H9 (cell line): ENCODE measurements around the gene AMMECR1L. TPM values are rescaled to one million over a fixed set of nuclear protein-coding genes. Genes with fewer than 3 reads are reported as not detected.
A peak's percentile ranks its signal among the peaks of the same experiment; 100 is the strongest.
"Not testable (repeated sequence)": the region's sequence is repeated elsewhere in the genome, so short reads cannot be mapped to it uniquely, and the experiment has no call there.

ENCODE experiments used
- DNase-seq: peaks from one replicate; pipeline ENCODE4 v3.0.0-alpha.2; 2017
- H2AFZ ChIP-seq: one replicate; pipeline ENCODE4 v1.6.1; 2013; ENCODE audit warnings: mild to moderate bottlenecking, low read length, control low read depth, moderate library complexity
- H2AK5ac ChIP-seq: 2 replicates; pipeline ENCODE4 v1.6.1; 2013; ENCODE audit warnings: low read length, control low read depth, mixed read lengths; ENCODE audit not compliant: insufficient read length
- H2BK120ac ChIP-seq: one replicate; pipeline ENCODE4 v1.6.1; 2013; ENCODE audit warnings: low read depth, mild to moderate bottlenecking, low read length, control low read depth, inconsistent platforms; ENCODE audit not compliant: poor library complexity, severe bottlenecking
- H2BK12ac ChIP-seq: 2 replicates; pipeline ENCODE4 v1.6.1; 2013; ENCODE audit warnings: low read length, control low read depth, mixed read lengths, low read depth; ENCODE audit not compliant: insufficient read length
- H2BK15ac ChIP-seq: 2 replicates; pipeline ENCODE4 v1.6.1; 2013; ENCODE audit warnings: low read depth, low read length, control low read depth
- H2BK20ac ChIP-seq: one replicate; pipeline ENCODE4 v1.6.1; 2013; ENCODE audit warnings: low read depth, mild to moderate bottlenecking, low read length, control low read depth, inconsistent platforms; ENCODE audit not compliant: poor library complexity, severe bottlenecking
- H2BK5ac ChIP-seq: 2 replicates; pipeline ENCODE4 v1.6.1; 2013; ENCODE audit warnings: low read length, control low read depth, mixed read lengths; ENCODE audit not compliant: insufficient read length
- H3K14ac ChIP-seq: 2 replicates; pipeline ENCODE4 v1.6.1; 2013; ENCODE audit warnings: low read length, control low read depth; ENCODE audit not compliant: insufficient read depth
- H3K18ac ChIP-seq: 2 replicates; pipeline ENCODE4 v1.6.1; 2013; ENCODE audit warnings: low read depth, mild to moderate bottlenecking, mixed read lengths, low read length, control low read depth; ENCODE audit not compliant: insufficient read length
- H3K23ac ChIP-seq: 2 replicates; pipeline ENCODE4 v1.6.1; 2013; ENCODE audit warnings: low read length, control low read depth, mixed read lengths, low read depth; ENCODE audit not compliant: insufficient read length
- H3K23me2 ChIP-seq: 2 replicates; pipeline ENCODE4 v1.6.1; 2013; ENCODE audit warnings: low read depth, mild to moderate bottlenecking, mixed read lengths, low read length, control low read depth; ENCODE audit not compliant: insufficient read length, poor library complexity, severe bottlenecking
- H3K27ac ChIP-seq: 2 replicates; pipeline ENCODE4 v1.5.1; 2013; ENCODE audit warnings: low read length, control low read depth, mixed read lengths, low read depth; ENCODE audit not compliant: insufficient read length
- H3K27me3 ChIP-seq: 2 replicates; pipeline ENCODE4 v1.6.1; 2013; ENCODE audit warnings: low read length, control low read depth, inconsistent platforms; ENCODE audit not compliant: insufficient read depth
- H3K4ac ChIP-seq: 2 replicates; pipeline ENCODE4 v1.6.1; 2013; ENCODE audit warnings: low read depth, mild to moderate bottlenecking, control low read depth, inconsistent platforms, low read length, moderate library complexity
- H3K4me1 ChIP-seq: 2 replicates; pipeline ENCODE4 v1.6.1; 2013; ENCODE audit warnings: low read length, control low read depth, inconsistent platforms; ENCODE audit not compliant: insufficient read depth
- H3K4me2 ChIP-seq: 2 replicates; pipeline ENCODE4 v1.6.1; 2013; ENCODE audit warnings: low read length, control low read depth, mixed read lengths; ENCODE audit not compliant: insufficient read length, insufficient read depth
- H3K56ac ChIP-seq: 2 replicates; pipeline ENCODE4 v1.6.1; 2013; ENCODE audit warnings: low read depth, mild to moderate bottlenecking, mixed read lengths, low read length, control low read depth; ENCODE audit not compliant: insufficient read length
- H3K79me1 ChIP-seq: 2 replicates; pipeline ENCODE4 v1.6.1; 2013; ENCODE audit warnings: low read depth, mild to moderate bottlenecking, moderate library complexity, low read length, control low read depth, inconsistent platforms; ENCODE audit not compliant: insufficient read depth, poor library complexity, severe bottlenecking
- H3K79me2 ChIP-seq: 2 replicates; pipeline ENCODE4 v1.6.1; 2013; ENCODE audit warnings: low read length, control low read depth, inconsistent platforms; ENCODE audit not compliant: insufficient read depth
- H3K9ac ChIP-seq: 2 replicates; pipeline ENCODE4 v1.6.1; 2013; ENCODE audit warnings: low read length, control low read depth, mixed read lengths; ENCODE audit not compliant: insufficient read length; ENCODE audit errors: extremely low read depth
- H3K9me3 ChIP-seq: one replicate; pipeline ENCODE4 v1.6.1; 2013; ENCODE audit warnings: low read depth, low read length, inconsistent platforms; ENCODE audit not compliant: control insufficient read depth
- H3T11ph ChIP-seq: one replicate; pipeline ENCODE4 v1.6.1; 2013; ENCODE audit warnings: mild to moderate bottlenecking, low read length, control low read depth, inconsistent platforms
- H4K20me1 ChIP-seq: one replicate; pipeline ENCODE4 v1.6.1; 2013; ENCODE audit not compliant: control insufficient read depth, insufficient read length, insufficient read depth
- H4K5ac ChIP-seq: 2 replicates; pipeline ENCODE4 v1.6.1; 2013; ENCODE audit warnings: low read depth, mild to moderate bottlenecking, mixed read lengths, low read length, control low read depth; ENCODE audit not compliant: insufficient read length
- H4K8ac ChIP-seq: replicated peaks from 2 replicates; pipeline ENCODE4 v1.6.1; 2013; ENCODE audit warnings: low read length, control low read depth, mixed read lengths, low read depth; ENCODE audit not compliant: insufficient read length
- H4K91ac ChIP-seq: 2 replicates; pipeline ENCODE4 v1.6.1; 2013; ENCODE audit warnings: low read depth, mild to moderate bottlenecking, moderate library complexity, mixed read lengths, low read length, control low read depth; ENCODE audit not compliant: insufficient read length
- H3K27ac Mint-ChIP-seq, 3 experiments: 2 replicates in 2 of 3; 3 replicates in 1 of 3; pipeline ENCODE4 v1.8.0; 2020 to 2021; ENCODE audit warnings: mixed read lengths in 3 of 3, mild to moderate bottlenecking in 1 of 3, moderate library complexity in 1 of 3
- H3K27me3 Mint-ChIP-seq: 2 replicates; pipeline ENCODE4 v1.8.0; 2021; ENCODE audit warnings: low read depth, mild to moderate bottlenecking, moderate library complexity, mixed read lengths
- H3K36me3 Mint-ChIP-seq, 3 experiments: 2 replicates in 2 of 3; 3 replicates in 1 of 3; pipeline ENCODE4 v1.8.0; 2020 to 2021; ENCODE audit warnings: low read depth in 3 of 3, mixed read lengths in 3 of 3; ENCODE audit not compliant: insufficient read depth in 1 of 3
- H3K4me1 Mint-ChIP-seq, 2 experiments: 2 replicates each; pipeline ENCODE4 v1.8.0; 2020; ENCODE audit warnings: mixed read lengths in 2 of 2
- H3K4me3 Mint-ChIP-seq, 2 experiments: 2 replicates in 1 of 2; 3 replicates in 1 of 2; pipeline ENCODE4 v1.8.0; 2020 to 2021; ENCODE audit warnings: mild to moderate bottlenecking in 2 of 2, mixed read lengths in 2 of 2, moderate library complexity in 1 of 2
- H3K9me3 Mint-ChIP-seq, 2 experiments: 2 replicates in 1 of 2; 3 replicates in 1 of 2; pipeline ENCODE4 v1.8.0; 2020; ENCODE audit warnings: mild to moderate bottlenecking in 2 of 2, mixed read lengths in 2 of 2, moderate library complexity in 1 of 2
- CTCF ChIP-seq: fragments of 200-600 bp; sonication (generic); conservative IDR thresholded peaks from 3 replicates; pipeline ENCODE4 v1.8.0; 2021; ENCODE audit warnings: antibody characterized with exemption, mild to moderate bottlenecking
- WGBS: extraction: QIAGEN DNeasy Blood & Tissue Kit; methylation state at CpG from one replicate; pipeline ENCODE4 v1.1.7; 2013; ENCODE audit warnings: missing lambda C conversion rate, low lambda C conversion rate, mixed read lengths; ENCODE audit not compliant: insufficient read length; ENCODE audit errors: extremely low coverage; 5-methylcytosine and 5-hydroxymethylcytosine counted together
- total RNA-seq: library from RNA; stranded (reverse); gene quantifications from 2 replicates; pipeline ENCODE4 v1.2.1, GENCODE V29; 2021

The AMMECR1L gene
- total RNA-seq, 1 experiment from 2014 or later = 20.0 TPM

GRCh38 chr2:127891811-127892210 is 6.1 kb upstream of the AMMECR1L start:
- Histone ChIP-seq H4K8ac (no peak overlapping the region), H2BK20ac (peak overlapping the region; percentile 94), H3K4ac (no peak overlapping the region), H4K20me1 (no peaks in the 10 kb centered on the region), H2BK15ac (0 out of 2 replicates have a peak overlapping the region, but pooled peaks have one; percentile 68), H2AK5ac (no peak overlapping the region), H3K18ac (no peak overlapping the region), H4K5ac (no peak overlapping the region), H3K4me1 (no peaks in the 10 kb centered on the region), H3K27ac (no peak overlapping the region), H3K27me3 (no peaks in the 10 kb centered on the region), H3K23ac (no peak overlapping the region), H3K4me2 (no peak overlapping the region), H2BK5ac (no peak overlapping the region), H2BK12ac (peak overlapping the region; percentile 50), H3K79me2 (no peaks in the 10 kb centered on the region), H4K91ac (no peak overlapping the region), H3K9me3 (no peaks in the 10 kb centered on the region), H3K9ac (no peak overlapping the region), H3K79me1 (no peaks in the 10 kb centered on the region), H3K23me2 (no peaks in the 10 kb centered on the region), H2AFZ (no peak overlapping the region), H2BK120ac (no peak overlapping the region), H3T11ph (no peak overlapping the region), H3K14ac (no peak overlapping the region), H3K56ac (no peak overlapping the region)
- WGBS = no CpG with 5 or more reads among the region's 5 CpGs
- peaks cover 0 to 4% (median 2%) of the 10 kb centered on the region in 3 experiments; a peak in 2 of 7 replicates for H3K36me3 Mint-ChIP-seq
- no peak for TF ChIP-seq CTCF
- H3K4me1 Mint-ChIP-seq = peaks cover 21 to 33% of the 10 kb centered on the region in 2 experiments
- no peak overlapping the region for H3K4me3 Mint-ChIP-seq
- H3K9me3 Mint-ChIP-seq = no peaks in the 10 kb centered on the region; a peak in 1 of 5 replicates
- no peaks in the 10 kb centered on the region for H3K27me3 Mint-ChIP-seq
- no peak overlapping the region for H3K27ac Mint-ChIP-seq
- peak; percentile 34 for DNase-seq

GRCh38 chr2:127890756-127891155 is 5.0 kb upstream of the AMMECR1L start:
- not testable (repeated sequence) for H2BK15ac ChIP-seq, H4K8ac ChIP-seq, H3K23ac ChIP-seq, H3K18ac ChIP-seq, H3K14ac ChIP-seq, H2BK120ac ChIP-seq, H2BK12ac ChIP-seq, H2BK5ac ChIP-seq, H3K27me3 ChIP-seq, H4K91ac ChIP-seq, H3T11ph ChIP-seq, H3K4me1 ChIP-seq, H3K27ac Mint-ChIP-seq, H3K56ac ChIP-seq, H3K23me2 ChIP-seq, H2BK20ac ChIP-seq, H3K9ac ChIP-seq, H3K36me3 Mint-ChIP-seq, H2AFZ ChIP-seq, H3K9me3 ChIP-seq, H4K5ac ChIP-seq, H3K9me3 Mint-ChIP-seq, H2AK5ac ChIP-seq, H3K27me3 Mint-ChIP-seq, DNase-seq, H3K4me3 Mint-ChIP-seq, H3K27ac ChIP-seq, H3K79me2 ChIP-seq, H3K4me2 ChIP-seq, H3K4ac ChIP-seq, H3K79me1 ChIP-seq, H4K20me1 ChIP-seq
- WGBS = no CpG with 5 or more reads among the region's 7 CpGs
- peaks cover 21 to 33% of the 10 kb centered on the region in 2 experiments for H3K4me1 Mint-ChIP-seq
